Measurements from ENCODE around the gene OR11G2.
"Not testable (repeated sequence)": the region's sequence is repeated elsewhere in the genome, so short reads cannot be mapped to it uniquely, and the experiment has no call there.

OR11G2 gene

GRCh38 chr14:20190596-20190995 is at the start of gene OR11G2:
TSS of gene OR11G2 (plus strand) at chr14:20190896. CDS start at chr14:20197438, 6,542 bp downstream.
- no peaks in the 10 kb centered on the region for H3K27me3 ChIP-seq (replicated peaks; ENCODE audit: control insufficient read depth, insufficient read depth, low read length)
- H3K36me3 ChIP-seq (ENCODE audit: control insufficient read depth, insufficient read depth, low read length), result no peaks in the 10 kb centered on the region
- DNase-seq (ENCODE audit: extremely low read depth, insufficient read length), result no peak
- no peak within 1 kb of the TSS for H3K4me3 ChIP-seq (replicated peaks; ENCODE audit: low read depth, low read length)
- TF ChIP-seq, protein P1, sequence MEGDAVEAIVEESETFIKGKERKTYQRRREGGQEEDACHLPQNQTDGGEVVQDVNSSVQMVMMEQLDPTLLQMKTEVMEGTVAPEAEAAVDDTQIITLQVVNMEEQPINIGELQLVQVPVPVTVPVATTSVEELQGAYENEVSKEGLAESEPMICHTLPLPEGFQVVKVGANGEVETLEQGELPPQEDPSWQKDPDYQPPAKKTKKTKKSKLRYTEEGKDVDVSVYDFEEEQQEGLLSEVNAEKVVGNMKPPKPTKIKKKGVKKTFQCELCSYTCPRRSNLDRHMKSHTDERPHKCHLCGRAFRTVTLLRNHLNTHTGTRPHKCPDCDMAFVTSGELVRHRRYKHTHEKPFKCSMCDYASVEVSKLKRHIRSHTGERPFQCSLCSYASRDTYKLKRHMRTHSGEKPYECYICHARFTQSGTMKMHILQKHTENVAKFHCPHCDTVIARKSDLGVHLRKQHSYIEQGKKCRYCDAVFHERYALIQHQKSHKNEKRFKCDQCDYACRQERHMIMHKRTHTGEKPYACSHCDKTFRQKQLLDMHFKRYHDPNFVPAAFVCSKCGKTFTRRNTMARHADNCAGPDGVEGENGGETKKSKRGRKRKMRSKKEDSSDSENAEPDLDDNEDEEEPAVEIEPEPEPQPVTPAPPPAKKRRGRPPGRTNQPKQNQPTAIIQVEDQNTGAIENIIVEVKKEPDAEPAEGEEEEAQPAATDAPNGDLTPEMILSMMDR (IDR thresholded peaks at IDR 0.05; ENCODE audit: insufficient read depth, low read length, poor library complexity, severe bottlenecking), result no peak

GRCh38 chr14:20143911-20144310 is 46.8 kb upstream of the OR11G2 start:
- TF ChIP-seq, protein P1 (IDR thresholded peaks at IDR 0.05; ENCODE audit: insufficient read depth, low read length, poor library complexity, severe bottlenecking), result no peak
- no peaks in the 10 kb centered on the region for H3K36me3 ChIP-seq (ENCODE audit: control insufficient read depth, insufficient read depth, low read length)
- DNase-seq (ENCODE audit: extremely low read depth, insufficient read length), result no peak
- no peaks in the 10 kb centered on the region for H3K27me3 ChIP-seq (replicated peaks; ENCODE audit: control insufficient read depth, insufficient read depth, low read length)
- no peak overlapping the region for H3K4me3 ChIP-seq (replicated peaks; ENCODE audit: low read depth, low read length)

- no peak for DNase-seq (ENCODE audit: extremely low read depth, insufficient read length)
- H3K4me3 ChIP-seq (replicated peaks; ENCODE audit: low read depth, low read length), result no peak overlapping the region
- H3K27me3 ChIP-seq (replicated peaks; ENCODE audit: control insufficient read depth, insufficient read depth, low read length), result no peaks in the 10 kb centered on the region
- no peaks in the 10 kb centered on the region for H3K36me3 ChIP-seq (ENCODE audit: control insufficient read depth, insufficient read depth, low read length)
- TF ChIP-seq, protein P1 (IDR thresholded peaks at IDR 0.05; ENCODE audit: insufficient read depth, low read length, poor library complexity, severe bottlenecking), result no peak
Observed at GRCh38 chr14:20144820-20145219, 45.9 kb upstream of the OR11G2 start.

DNA sequence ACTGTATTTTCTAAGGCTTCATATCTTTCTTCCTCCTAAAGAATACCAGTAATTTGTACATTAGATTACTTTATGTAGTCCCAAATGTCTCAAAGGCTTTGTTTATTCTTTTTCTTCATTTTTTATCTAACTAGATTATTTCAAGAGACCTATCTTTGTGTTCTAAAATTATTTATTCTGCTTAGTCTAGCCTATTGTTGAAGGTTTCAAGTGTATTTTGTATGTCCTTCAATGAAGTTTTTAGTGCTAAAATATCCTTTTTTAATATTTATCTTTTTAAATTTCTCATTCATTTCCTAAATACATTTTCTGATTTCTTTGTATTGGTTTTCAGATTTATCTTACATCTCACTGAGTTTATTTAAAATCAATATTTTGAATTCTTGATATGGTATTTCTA is 26.2 kb upstream of the OR11G2 start:
- Histone ChIP-seq H3K4me3 (replicated peaks; ENCODE audit: low read depth, low read length) (no peak overlapping the region), H3K36me3 (ENCODE audit: control insufficient read depth, insufficient read depth, low read length) (no peaks in the 10 kb centered on the region), H3K27me3 (replicated peaks; ENCODE audit: control insufficient read depth, insufficient read depth, low read length) (no peaks in the 10 kb centered on the region)
- DNase-seq (ENCODE audit: extremely low read depth, insufficient read length), result no peak
- TF ChIP-seq, protein P1 (IDR thresholded peaks at IDR 0.05; ENCODE audit: insufficient read depth, low read length, poor library complexity, severe bottlenecking), result no peak

DNA sequence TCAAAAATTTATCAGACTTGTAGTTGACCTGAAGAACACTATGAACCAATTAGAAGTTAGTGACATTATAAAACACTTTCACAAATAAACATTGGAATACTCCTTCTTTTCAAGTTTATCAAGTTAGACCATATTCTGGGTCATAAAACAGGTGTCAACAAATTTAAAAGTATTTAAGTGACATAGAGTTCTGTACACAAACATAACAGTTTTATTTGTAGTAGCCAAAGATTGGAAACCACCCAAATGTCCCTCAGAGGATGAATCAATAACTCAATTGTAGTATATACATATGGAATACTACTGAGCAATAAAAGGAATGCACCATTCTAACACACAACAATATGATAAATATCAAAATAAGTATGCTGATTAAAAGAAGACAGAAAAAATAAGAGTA is 23.6 kb upstream of the OR11G2 start:
- TF ChIP-seq, protein P1 (IDR thresholded peaks at IDR 0.05; ENCODE audit: insufficient read depth, low read length, poor library complexity, severe bottlenecking), result no peak
- H3K27me3 ChIP-seq (replicated peaks; ENCODE audit: control insufficient read depth, insufficient read depth, low read length), result no peaks in the 10 kb centered on the region
- H3K36me3 ChIP-seq (ENCODE audit: control insufficient read depth, insufficient read depth, low read length), result no peaks in the 10 kb centered on the region
- no peak overlapping the region for H3K4me3 ChIP-seq (replicated peaks; ENCODE audit: low read depth, low read length)
- DNase-seq (ENCODE audit: extremely low read depth, insufficient read length), result no peak

DNA sequence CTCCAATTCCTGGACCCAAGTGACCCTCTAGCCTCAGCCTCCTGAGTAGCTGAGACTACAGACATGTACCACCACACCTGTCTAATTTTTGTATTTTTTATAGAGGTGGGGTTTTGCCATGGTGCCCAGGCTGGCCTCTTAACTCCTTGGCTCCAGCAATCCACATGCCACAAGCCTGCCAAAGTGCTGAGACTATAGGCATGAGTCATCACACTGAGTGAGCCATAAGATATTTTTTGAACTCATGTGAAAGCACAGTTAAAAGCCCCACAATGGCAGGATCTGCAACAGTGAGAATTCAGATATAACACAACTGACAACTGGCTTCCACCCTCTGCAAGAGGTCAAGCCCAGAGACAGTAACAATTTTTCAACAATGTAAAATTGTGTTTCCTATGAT is 20.8 kb upstream of the OR11G2 start:
- H3K4me3 ChIP-seq (replicated peaks; ENCODE audit: low read depth, low read length); DNase-seq (ENCODE audit: extremely low read depth, insufficient read length); H3K36me3 ChIP-seq (ENCODE audit: control insufficient read depth, insufficient read depth, low read length); H3K27me3 ChIP-seq (replicated peaks; ENCODE audit: control insufficient read depth, insufficient read depth, low read length): not testable (repeated sequence)

GRCh38 chr14:20174205-20174604 is 16.5 kb upstream of the OR11G2 start:
- not testable (repeated sequence) for H3K36me3 ChIP-seq (ENCODE audit: control insufficient read depth, insufficient read depth, low read length); H3K27me3 ChIP-seq (replicated peaks; ENCODE audit: control insufficient read depth, insufficient read depth, low read length); DNase-seq (ENCODE audit: extremely low read depth, insufficient read length); H3K4me3 ChIP-seq (replicated peaks; ENCODE audit: low read depth, low read length)
